Right atrium auricular region (tissue), 2 donors: ENCODE results near the gene EIF2D. TPM values are rescaled to one million over a fixed set of nuclear protein-coding genes. Genes with fewer than 3 reads are reported as not detected.
A peak's percentile ranks its signal among the peaks of the same experiment; 100 is the strongest.

Source experiments
- DNase-seq: peaks from one replicate; pipeline ENCODE4 v3.0.0-alpha.2; 2019; ENCODE audit warnings: low spot score
- H3K27ac ChIP-seq, 2 donors: fragments of 200-600 bp; sonication (generic); 1 replicate in 1 of 2; 2 replicates in 1 of 2; pipeline ENCODE4 v1.5.1; 2016 to 2019
- H3K27me3 ChIP-seq, 2 donors: fragments of 200-600 bp; sonication (generic); one replicate each; pipeline versions ENCODE4 v1.5.1 to v1.6.0; 2017 to 2019
- H3K36me3 ChIP-seq: fragments of 200-600 bp; sonication (generic); one replicate; pipeline ENCODE4 v1.5.1; 2016
- H3K4me1 ChIP-seq, 2 donors: fragments of 200-600 bp; sonication (generic); one replicate each; pipeline versions ENCODE4 v1.5.1 to v1.6.0; 2017 to 2019
- H3K4me3 ChIP-seq, 2 donors: fragments of 200-600 bp; sonication (generic); 1 replicate in 1 of 2; 2 replicates in 1 of 2; pipeline ENCODE4 v1.5.1; 2017 to 2019; ENCODE audit warnings: mild to moderate bottlenecking in 1 of 2, moderate library complexity in 1 of 2
- H3K9me3 ChIP-seq, 2 donors: fragments of 200-600 bp; sonication (generic); one replicate each; pipeline ENCODE4 v1.5.1; 2019
- total RNA-seq, 2 donors: library from RNA; depleted of rRNA; stranded (reverse); fragments of >200 nt; gene quantifications; one replicate each; pipeline ENCODE4 v1.1.0, GENCODE V29; 2016
- TF ChIP-seq, protein P1 (sequence below), 2 donors: fragments of 200-600 bp; sonication (generic); IDR thresholded peaks; one replicate each; pipeline ENCODE4 v1.5.1; 2019; ENCODE audit warnings: antibody characterized with exemption in 2 of 2

The EIF2D gene
- total RNA-seq, 2 donors from 2014 or later, result 21.7 to 30.4 TPM

DNA sequence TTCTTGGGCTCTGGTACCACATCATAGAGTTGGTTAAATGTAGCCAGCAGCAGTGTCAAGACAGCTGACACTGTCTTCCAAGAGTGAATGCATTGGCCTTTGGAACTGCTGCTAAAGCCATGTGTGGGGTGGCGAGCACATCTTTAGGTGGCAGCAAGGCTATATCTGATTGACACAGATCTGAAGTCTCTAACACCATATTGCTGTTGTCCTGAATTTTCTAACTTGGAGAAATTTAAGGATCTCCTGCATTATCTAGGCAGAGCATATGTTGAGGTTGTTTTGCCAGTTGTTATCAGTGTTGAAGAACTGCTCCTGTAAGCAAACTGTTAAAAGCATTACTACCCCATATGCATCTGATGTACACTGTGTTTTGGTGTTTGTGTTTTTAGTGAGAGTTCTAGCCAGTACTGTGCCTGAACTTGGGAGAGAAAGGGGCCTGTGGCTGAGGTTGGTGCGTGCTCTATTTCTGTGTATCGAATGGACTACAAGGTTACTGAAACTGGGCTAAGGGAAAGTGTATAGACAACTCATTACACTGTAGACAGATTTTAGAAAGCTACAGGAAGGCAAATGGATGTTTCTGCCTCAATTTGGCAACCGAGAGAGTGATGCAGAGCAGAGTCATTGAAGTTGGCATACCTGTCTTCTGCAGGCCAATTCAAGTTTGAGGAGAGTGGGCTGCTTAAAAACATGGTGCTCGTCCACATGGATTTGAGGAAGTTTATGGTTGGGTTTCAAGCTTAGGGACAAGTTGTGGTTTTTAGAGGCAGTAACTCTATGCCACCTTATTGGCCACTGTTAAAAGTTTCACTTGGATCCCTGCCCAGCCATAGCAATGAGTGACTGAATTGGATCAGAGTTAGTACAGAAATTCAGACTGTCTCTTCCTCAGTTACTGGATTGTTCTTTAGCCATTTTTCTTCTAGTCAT, 40.0 kb upstream of the EIF2D start:
- no peaks in the 10 kb centered on the region for H3K27me3 ChIP-seq
- no peaks in the 10 kb centered on the region for H3K9me3 ChIP-seq
- H3K4me3 ChIP-seq, result no peak overlapping the region
- TF ChIP-seq, protein P1, sequence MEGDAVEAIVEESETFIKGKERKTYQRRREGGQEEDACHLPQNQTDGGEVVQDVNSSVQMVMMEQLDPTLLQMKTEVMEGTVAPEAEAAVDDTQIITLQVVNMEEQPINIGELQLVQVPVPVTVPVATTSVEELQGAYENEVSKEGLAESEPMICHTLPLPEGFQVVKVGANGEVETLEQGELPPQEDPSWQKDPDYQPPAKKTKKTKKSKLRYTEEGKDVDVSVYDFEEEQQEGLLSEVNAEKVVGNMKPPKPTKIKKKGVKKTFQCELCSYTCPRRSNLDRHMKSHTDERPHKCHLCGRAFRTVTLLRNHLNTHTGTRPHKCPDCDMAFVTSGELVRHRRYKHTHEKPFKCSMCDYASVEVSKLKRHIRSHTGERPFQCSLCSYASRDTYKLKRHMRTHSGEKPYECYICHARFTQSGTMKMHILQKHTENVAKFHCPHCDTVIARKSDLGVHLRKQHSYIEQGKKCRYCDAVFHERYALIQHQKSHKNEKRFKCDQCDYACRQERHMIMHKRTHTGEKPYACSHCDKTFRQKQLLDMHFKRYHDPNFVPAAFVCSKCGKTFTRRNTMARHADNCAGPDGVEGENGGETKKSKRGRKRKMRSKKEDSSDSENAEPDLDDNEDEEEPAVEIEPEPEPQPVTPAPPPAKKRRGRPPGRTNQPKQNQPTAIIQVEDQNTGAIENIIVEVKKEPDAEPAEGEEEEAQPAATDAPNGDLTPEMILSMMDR (IDR thresholded peaks at IDR 0.05), result no peak
- peaks cover 0 to 64% of the 10 kb centered on the region in 2 donors for H3K4me1 ChIP-seq
- H3K36me3 ChIP-seq, result peaks cover 13% of the 10 kb centered on the region
- H3K27ac ChIP-seq, result no peak overlapping the region
- no peak for DNase-seq

DNA sequence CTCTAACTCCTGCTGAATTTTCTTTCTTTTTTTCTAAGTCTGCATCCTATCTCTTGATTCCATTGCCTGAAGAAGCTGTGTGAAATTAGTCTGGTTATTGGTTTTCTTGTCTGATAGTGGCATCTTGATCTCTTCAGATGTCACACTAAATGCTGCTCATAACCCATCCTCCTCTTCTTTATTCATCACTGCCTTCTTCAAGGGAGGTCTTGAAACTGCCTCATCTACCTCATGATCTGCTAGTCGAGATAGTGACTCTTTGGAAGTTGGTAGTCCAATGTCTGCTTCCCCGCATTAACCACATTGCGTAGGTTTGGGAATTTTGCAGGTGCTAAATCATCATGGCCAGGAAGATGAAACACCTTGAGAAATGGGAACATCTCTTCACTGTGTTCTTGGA, 38.7 kb upstream of the EIF2D start:
- Histone ChIP-seq H3K27me3 (no peaks in the 10 kb centered on the region), H3K36me3 (peaks cover 15% of the 10 kb centered on the region), H3K9me3 (no peaks in the 10 kb centered on the region), H3K27ac (peak overlapping the region in 1 of 2 donors; percentile 74), H3K4me1 (peaks cover 0 to 58% of the 10 kb centered on the region in 2 donors), H3K4me3 (no peak overlapping the region)
- TF ChIP-seq, protein P1 (IDR thresholded peaks at IDR 0.05), result no peak
- no peak for DNase-seq

DNA sequence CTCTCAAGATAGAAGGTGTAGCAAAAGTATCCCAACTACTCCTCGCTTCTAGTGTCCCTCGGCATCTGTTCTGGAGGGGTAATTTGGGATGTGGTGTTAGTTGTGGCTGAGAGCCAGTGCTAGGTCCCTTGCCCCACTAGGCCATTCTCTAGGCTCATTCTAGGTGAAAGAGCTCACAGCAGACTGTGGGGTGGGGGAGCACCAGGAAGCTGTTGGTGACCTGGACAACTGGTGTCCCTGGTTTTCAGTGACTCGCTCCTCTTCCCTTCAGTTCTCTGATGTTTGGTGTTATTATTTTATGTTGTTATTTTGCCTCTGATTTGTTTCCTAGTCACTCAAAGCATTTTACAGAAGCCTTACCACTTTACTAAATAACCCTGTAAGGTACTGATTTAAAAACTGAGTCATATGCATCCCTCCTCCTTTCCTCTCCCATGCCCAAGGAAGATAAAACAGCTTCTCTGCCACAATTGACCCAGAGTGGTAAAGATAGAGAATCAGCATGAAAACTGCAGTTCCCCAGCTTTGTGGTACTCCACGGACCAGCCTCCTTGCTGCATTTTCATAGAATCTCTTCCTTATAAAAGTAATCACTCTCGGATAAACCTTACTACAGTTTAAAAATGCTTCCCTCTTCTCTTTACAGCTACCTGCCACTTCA, 37.1 kb upstream of the EIF2D start:
- Histone ChIP-seq H3K4me1 (peaks cover 0 to 42% of the 10 kb centered on the region in 2 donors), H3K27ac (peak overlapping the region; percentile 74), H3K4me3 (no peak overlapping the region), H3K9me3 (no peaks in the 10 kb centered on the region), H3K36me3 (peaks cover 19% of the 10 kb centered on the region), H3K27me3 (no peaks in the 10 kb centered on the region)
- TF ChIP-seq, protein P1 (IDR thresholded peaks at IDR 0.05), result no peak
- no peak for DNase-seq

DNA sequence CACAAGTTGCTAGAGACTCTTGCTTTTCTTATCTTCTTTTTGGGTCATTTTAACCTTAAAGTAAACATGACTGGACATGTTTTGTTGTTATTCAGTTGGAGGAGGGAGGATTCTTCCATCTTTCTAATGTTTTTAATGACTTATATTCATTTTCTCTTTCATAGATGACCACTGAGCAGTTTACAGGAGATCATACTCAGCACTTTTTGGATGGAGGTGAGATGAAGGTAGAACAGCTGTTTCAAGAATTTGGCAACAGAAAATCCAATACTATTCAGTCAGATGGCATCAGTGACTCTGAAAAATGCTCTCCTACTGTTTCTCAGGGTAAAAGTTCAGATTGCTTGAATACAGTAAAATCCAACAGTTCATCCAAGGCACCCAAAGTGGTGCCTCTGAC, 35.0 kb upstream of the EIF2D start:
- Histone ChIP-seq H3K36me3 (peaks cover 20% of the 10 kb centered on the region), H3K9me3 (no peaks in the 10 kb centered on the region), H3K27me3 (no peaks in the 10 kb centered on the region), H3K27ac (no peak overlapping the region), H3K4me3 (no peak overlapping the region), H3K4me1 (peaks cover 0 to 24% of the 10 kb centered on the region in 2 donors)
- DNase-seq, result no peak
- TF ChIP-seq, protein P1 (IDR thresholded peaks at IDR 0.05), result no peak

DNA sequence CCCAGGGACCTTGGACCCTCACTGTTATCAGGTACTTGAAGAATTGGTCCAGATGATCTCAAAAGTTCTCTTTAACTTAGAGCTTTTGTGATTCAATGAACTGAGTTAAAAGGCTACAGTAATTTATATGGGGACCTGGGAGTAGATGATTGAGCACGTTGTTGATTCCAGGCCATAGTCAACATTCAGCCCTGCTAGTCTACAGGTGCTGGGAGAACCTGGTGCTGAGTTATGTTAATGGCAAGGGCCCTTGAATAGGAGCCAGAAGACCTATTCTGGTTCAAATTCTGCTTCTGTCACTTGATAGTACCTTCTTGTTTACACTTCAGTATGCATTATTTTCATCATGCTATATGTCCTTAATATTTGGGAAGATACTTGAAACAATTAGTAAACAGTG, 34.2 kb upstream of the EIF2D start:
- no peak overlapping the region for H3K4me3 ChIP-seq
- H3K27me3 ChIP-seq, result no peaks in the 10 kb centered on the region
- TF ChIP-seq, protein P1 (IDR thresholded peaks at IDR 0.05), result no peak
- H3K36me3 ChIP-seq, result peaks cover 20% of the 10 kb centered on the region
- H3K27ac ChIP-seq, result no peak overlapping the region
- H3K4me1 ChIP-seq, result peaks cover 0 to 24% of the 10 kb centered on the region in 2 donors
- DNase-seq, result no peak
- H3K9me3 ChIP-seq, result no peaks in the 10 kb centered on the region
